ENCODE results near the gene GCK.

GCK gene

DNA sequence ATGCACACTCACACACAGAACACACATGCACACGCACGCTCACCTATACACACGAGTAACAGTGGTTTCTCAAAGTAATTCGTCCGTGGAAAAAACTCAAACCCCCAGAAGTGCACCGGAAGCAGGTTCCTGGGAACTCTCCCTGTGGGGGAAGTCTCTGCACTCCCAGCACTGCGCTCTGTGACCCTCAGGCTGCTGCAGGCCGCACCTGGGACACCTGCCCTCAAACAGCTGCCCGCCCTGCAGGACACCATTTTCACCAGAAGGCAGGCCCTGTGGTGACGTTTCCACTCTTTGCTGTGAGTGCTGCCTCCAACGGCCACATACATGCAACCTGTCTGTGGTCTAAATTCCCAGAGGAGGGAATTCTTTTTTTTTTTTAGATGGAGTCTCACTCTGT is 32.8 kb upstream of the GCK start:
- DNase-seq = no peak

- no peak for DNase-seq
These were observed 32.1 kb upstream of the GCK start for GRCh38 chr7:44221231-44221791.

- DNase-seq = no peak
These were observed 31.3 kb upstream of the GCK start for GRCh38 chr7:44220358-44221112.

DNA sequence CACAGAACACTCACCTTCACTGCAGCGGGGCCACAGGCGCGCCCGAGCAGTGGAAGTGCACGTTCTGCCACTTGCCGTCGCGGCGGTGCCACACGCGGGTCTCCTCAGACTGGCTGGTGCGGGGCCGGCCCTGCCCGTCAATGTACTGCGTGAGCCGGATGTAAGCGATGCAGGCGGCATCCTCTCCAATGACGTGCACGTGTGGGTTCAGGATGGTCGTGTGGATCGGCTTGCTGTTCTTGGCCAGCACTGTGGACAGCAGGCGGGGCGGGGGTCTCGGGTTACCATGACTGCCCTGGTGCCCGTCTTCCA is 30.8 kb upstream of the GCK start:
- DNase-seq = no peak

- DNase-seq = no peak
These were observed 30.3 kb upstream of the GCK start for GRCh38 chr7:44219371-44220045.

DNA sequence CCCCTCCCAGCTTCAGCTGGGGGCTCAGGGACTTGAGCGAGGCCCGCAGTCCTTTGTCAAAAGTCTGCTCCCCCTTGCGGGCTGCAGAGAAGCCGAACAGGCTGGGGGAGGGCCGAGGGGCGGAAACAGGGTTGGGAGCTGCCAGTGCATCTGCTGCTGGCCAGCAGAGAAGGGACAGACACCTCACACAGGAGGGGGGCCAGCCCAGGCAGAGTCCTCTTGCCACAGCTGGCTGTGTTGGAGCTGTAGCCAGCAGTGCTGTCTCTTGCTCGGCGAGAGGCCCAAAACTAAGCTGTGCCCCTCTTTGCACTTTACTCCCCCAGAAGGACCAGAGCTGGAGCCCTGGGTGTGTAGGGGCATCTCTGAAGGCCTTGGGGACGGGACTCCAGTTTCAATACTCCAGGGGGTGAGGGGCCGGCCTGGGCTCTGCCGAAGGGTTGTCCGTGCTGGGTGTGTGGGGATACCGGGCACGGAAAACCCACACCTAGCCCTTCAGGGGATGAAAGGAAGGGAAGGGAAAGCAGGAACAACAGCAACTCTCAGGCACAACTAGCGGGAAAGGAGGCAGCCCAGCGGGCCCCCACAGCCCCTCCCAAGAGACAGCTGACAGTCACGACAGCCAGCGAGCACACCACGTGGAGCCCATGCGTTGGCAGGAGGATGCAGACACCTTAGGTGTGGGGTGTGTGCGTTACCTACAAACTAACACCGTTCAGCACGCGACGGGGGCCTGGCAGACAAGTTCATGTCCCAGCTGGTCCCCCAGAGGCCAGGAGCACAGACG is 29.4 kb upstream of the GCK start:
- no peak for DNase-seq

GRCh38 chr7:44217852-44218402 is 28.7 kb upstream of the GCK start:
- DNase-seq = no peak

GRCh38 chr7:44217223-44217714 is 28.0 kb upstream of the GCK start:
- no peak for DNase-seq

DNA sequence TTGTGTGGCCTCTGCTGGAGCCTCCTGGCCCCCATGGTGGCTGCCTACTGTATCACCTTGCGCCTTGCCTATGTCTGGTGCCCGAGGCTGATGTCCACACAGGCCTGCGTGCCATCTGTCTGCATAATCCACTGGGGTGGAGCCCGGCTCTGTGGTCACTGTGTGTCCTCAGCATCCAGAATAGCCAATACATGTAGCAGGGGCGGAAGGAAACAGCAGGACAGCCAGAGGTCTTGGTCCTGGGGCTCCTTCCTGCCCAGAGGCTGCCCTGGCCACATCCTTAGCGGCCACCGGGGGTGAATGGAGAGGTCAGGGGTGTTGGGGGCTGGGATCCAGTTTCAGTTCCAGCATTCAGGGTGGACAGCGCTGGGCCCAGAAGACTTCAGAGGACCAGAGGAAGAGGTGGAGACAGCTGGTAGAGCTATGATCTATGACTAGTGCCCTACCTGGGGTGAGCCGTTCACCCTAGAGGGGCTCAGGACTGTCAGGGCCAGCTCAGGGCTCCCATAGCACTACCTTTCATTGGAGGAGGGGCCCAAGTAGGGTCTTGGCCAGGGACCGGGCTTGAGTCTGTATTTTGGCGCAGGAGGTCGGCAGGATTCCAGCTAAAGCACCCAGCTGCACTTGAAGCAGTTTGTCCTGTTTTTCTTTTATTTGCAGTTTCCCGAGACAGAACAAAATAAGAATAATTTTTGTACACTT is 27.4 kb upstream of the GCK start:
- DNase-seq = no peak

DNA sequence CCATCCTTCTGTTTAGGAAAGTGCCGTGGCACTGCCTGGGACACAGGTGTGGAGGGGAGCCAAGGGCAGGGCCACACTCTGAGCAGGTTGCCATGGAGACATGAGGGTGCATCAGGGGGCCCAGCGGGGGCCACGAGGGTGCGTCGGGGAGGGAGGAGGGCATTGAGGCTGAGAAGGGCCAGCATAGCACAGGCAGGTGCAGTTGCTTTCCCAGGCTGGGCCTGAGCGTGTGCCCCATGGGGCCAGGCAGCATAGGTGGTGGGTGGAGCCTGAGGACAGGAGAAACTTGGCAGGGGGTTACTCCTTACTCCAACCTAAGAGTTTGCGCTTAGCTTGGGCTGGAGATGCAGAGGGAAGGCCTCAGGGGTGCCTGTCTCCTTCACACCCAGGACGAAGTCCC is 26.8 kb upstream of the GCK start:
- DNase-seq = no peak

- DNase-seq = no peak
These were observed 26.3 kb upstream of the GCK start for GRCh38 chr7:44215531-44215930.

DNA sequence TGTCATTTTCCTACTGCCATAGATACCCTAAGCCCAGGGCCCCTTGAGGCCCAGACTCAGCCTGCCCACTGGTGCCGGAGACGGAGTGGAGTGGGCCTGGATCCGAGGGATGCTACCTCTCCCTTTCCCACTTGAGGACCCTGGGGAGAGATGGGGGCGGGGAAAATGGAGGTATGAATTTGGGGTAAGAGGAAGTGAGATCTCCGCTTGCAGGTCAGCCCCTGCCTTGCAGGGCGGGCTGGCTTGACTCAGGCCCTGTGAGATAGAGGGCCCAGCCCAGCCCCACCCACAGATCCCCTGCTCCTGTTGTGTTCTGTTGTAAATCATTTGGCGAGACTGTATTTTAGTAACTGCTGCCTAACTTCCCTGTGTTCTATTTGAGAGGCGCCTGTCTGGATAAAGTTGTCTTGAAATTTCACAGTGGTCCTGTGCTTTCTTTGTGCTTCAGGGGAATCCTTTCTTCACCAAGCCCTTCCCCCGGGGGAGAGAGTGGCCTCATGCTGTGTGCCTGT is 24.7 kb upstream of the GCK start:
- no peak for DNase-seq

- DNase-seq = no peak
These were observed 24.1 kb upstream of the GCK start for GRCh38 chr7:44213206-44213876.

DNA sequence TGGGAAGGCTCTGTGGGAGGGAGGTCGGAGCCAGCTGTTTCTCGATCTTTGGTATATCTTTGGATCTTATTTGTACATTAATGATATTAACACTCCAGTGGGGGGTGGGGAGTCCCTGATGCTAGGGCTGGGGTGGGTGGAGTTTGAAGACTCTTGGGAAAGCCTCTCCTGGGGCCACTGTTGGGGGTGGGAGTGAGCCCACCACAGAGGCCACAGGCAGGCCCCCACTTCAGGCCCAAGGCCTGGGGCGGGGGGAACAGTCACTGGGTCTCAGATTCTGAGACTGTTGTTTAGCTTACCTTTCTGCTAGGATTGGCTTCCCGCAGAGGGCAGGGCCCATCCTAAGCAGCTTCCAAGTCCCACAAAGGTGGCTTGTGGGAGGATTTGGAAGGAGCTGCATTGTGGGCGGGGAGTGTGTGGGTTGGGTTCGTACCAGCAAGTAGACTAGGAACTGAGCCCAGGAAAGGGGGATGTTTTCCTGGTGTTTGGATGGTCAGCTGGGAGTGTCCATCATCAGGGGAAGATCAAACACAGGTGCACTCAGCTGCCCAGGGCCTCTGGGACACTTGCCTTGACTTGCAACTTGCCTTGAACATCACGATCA is 23.4 kb upstream of the GCK start:
- no peak for DNase-seq

GRCh38 chr7:44212018-44212417 is 22.8 kb upstream of the GCK start:
- no peak for DNase-seq

DNA sequence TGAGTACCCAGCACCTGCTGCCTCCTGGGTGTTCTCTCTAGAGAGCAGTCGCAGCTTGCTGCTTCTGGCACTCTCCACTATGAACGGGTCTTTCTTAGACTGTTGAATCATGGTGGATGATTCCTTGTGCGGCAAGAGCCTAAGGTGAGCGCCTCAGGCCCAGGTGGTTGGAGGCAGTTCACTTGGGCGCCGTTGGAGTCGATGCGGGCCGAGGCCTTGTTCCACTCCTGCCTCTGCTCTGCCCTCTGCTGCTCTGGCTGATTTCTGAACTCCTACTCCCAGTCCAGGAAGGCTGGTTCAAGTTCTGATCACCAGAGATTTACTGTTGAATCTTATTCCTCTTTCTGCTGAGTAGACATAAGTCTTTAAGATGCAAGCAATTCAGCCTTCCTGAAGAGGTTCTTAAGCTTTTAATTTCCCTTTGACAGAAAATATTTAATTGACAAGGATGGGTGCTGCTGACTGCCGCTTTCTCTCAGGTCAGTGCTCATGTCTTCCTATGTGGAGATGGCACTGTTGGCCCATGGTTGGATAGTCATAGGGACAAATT is 22.0 kb upstream of the GCK start:
- DNase-seq = no peak

DNA sequence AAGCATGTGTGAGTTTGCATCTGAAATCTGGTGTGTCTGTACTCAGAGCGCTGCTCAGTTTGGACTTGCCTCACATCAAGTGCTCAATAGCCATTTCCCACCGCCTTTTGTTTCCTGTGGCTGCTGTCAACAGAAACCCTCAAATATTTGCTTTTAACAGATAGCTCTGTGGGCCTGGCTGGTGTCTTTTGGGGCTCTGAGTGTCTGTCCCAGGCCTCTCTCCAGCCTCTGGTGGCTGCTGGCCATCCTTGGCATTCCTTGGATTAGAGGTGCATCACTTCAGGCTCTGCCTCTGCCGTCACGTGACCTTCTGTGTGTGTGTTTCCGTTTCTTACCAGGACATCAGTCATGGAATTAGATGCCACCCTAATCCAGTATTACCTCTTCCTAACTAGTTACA is 20.9 kb upstream of the GCK start:
- no peak for DNase-seq

- DNase-seq = no peak
These were observed 18.8 kb upstream of the GCK start for GRCh38 chr7:44208085-44208484.

GRCh38 chr7:44206008-44206407 is 16.8 kb upstream of the GCK start:
- DNase-seq = no peak

GRCh38 chr7:44201813-44202212 is 12.6 kb upstream of the GCK start:
- no peak for DNase-seq
